ENCODE data around the gene RPS6KB1. TPM values are rescaled to one million over a fixed set of nuclear protein-coding genes. Genes with fewer than 3 reads are reported as not detected.
"Not testable (repeated sequence)": the region's sequence is repeated elsewhere in the genome, so short reads cannot be mapped to it uniquely, and the experiment has no call there.

RPS6KB1 gene
- total RNA-seq, 3 donors from 2014 or later: 27.9 to 41.7 (median 30.6) TPM

GRCh38 chr17:59869941-59870218 is 23.0 kb upstream of the RPS6KB1 start:
- Histone ChIP-seq H3K4me3 (no peak overlapping the region), H3K4me1 (ENCODE audit: low read depth) (no peaks in the 10 kb centered on the region), H3K9me3 (no peaks in the 10 kb centered on the region), H3K36me3 (ENCODE audit: low read depth) (no peaks in the 10 kb centered on the region)
- intact Hi-C loops (cut with DNase I, micrococcal nuclease): no loop called here
- TF ChIP-seq CTCF (IDR thresholded peaks at IDR 0.05): no peak
- no peak for ATAC-seq
- no peak for DNase-seq

GRCh38 chr17:59870482-59870881 is 22.4 kb upstream of the RPS6KB1 start:
- DNase-seq: no peak
- no peak for ATAC-seq
- intact Hi-C loops (cut with DNase I, micrococcal nuclease): no loop called here

GRCh38 chr17:59872351-59872750 is 20.6 kb upstream of the RPS6KB1 start:
- no peak overlapping the region for H3K4me3 ChIP-seq
- no peak for TF ChIP-seq CTCF (IDR thresholded peaks at IDR 0.05)
- ATAC-seq (no peak), DNase-seq (no peak)
- H3K9me3 ChIP-seq: no peaks in the 10 kb centered on the region
- no peaks in the 10 kb centered on the region for H3K4me1 ChIP-seq (ENCODE audit: low read depth)
- intact Hi-C loops (cut with DNase I, micrococcal nuclease): no loop called here
- no peaks in the 10 kb centered on the region for H3K36me3 ChIP-seq (ENCODE audit: low read depth)

More at GRCh38 chr17:59870482-59870881, 22.4 kb upstream of the RPS6KB1 start:
- H3K4me1 ChIP-seq (ENCODE audit: low read depth): no peaks in the 10 kb centered on the region
- TF ChIP-seq CTCF (IDR thresholded peaks at IDR 0.05): no peak
- no peaks in the 10 kb centered on the region for H3K9me3 ChIP-seq
- no peaks in the 10 kb centered on the region for H3K36me3 ChIP-seq (ENCODE audit: low read depth)
- no peak overlapping the region for H3K4me3 ChIP-seq

GRCh38 chr17:59873414-59873813 is 19.5 kb upstream of the RPS6KB1 start:
- intact Hi-C loops (cut with DNase I, micrococcal nuclease); H3K4me3 ChIP-seq; H3K36me3 ChIP-seq (ENCODE audit: low read depth); H3K9me3 ChIP-seq; DNase-seq; H3K4me1 ChIP-seq (ENCODE audit: low read depth); ATAC-seq: not testable (repeated sequence)

- Histone ChIP-seq H3K9me3 (no peaks in the 10 kb centered on the region), H3K4me3 (no peak overlapping the region), H3K4me1 (ENCODE audit: low read depth) (no peaks in the 10 kb centered on the region), H3K36me3 (ENCODE audit: low read depth) (no peaks in the 10 kb centered on the region)
- no peak for ATAC-seq
- intact Hi-C loops (cut with DNase I, micrococcal nuclease): no loop called here
- no peak for TF ChIP-seq CTCF (IDR thresholded peaks at IDR 0.05)
- DNase-seq: no peak
Measured at GRCh38 chr17:59874376-59874775, 18.5 kb upstream of the RPS6KB1 start.

- H3K36me3 ChIP-seq (ENCODE audit: low read depth): no peaks in the 10 kb centered on the region
- no peak overlapping the region for H3K4me3 ChIP-seq
- no peaks in the 10 kb centered on the region for H3K9me3 ChIP-seq
- no peak for DNase-seq
- intact Hi-C loops (cut with DNase I, micrococcal nuclease): no loop called here
- no peaks in the 10 kb centered on the region for H3K4me1 ChIP-seq (ENCODE audit: low read depth)
- no peak for TF ChIP-seq CTCF (IDR thresholded peaks at IDR 0.05)
- ATAC-seq: no peak
Measured at GRCh38 chr17:59876107-59876506, 16.8 kb upstream of the RPS6KB1 start.

Measured in mucosa of descending colon (tissue), 3 donors.